ENCODE data around the gene PALM2AKAP2.

DNA sequence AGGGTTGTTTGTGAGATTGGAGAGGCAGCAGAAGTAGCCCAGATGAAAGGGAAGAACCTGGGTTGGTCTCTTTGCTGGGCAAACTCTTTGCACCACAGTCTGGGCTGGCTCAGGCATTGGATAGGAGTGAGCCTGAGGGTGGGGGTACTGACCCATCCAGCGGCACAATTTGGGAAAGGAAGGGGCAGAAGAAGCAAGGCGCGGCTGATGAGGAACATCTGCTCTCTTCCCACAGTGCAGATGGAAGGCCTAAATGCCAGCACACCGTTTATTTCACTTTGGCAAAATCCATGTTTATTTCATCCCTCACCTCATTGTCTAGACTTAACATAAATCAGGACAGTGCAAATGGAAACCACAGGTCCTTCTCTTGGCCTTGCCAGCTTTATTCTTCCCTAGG is 32.3 kb downstream of the PALM2AKAP2 start:
- TF ChIP-seq ZNF274 (IDR thresholded peaks at IDR 0.05; ENCODE audit: low read depth, low read length) (no peak), YY1 (IDR thresholded peaks at IDR 0.05; ENCODE audit: insufficient read depth, insufficient read length) (no peak)

Measured in NT2/D1 (cell line).